Brain microvascular endothelial cell (primary cell): ENCODE measurements around the gene HSF5.

Experiments
- DNase-seq: peaks from one replicate; pipeline ENCODE4 v3.0.0-alpha.2; 2020
- H3K27ac ChIP-seq: fragments of 250-450 bp; sonication (Bioruptor Pico); 2 replicates; pipeline ENCODE4 v1.5.1; 2020; ENCODE audit warnings: mild to moderate bottlenecking, moderate library complexity
- H3K27me3 ChIP-seq: fragments of 250-450 bp; sonication (Bioruptor Pico); replicated peaks from 2 replicates; pipeline ENCODE4 v1.5.1; 2020; ENCODE audit warnings: mild to moderate bottlenecking
- H3K36me3 ChIP-seq: fragments of 250-450 bp; sonication (Bioruptor Pico); replicated peaks from 2 replicates; pipeline ENCODE4 v1.5.1; 2020; ENCODE audit warnings: mild to moderate bottlenecking
- H3K4me3 ChIP-seq: 2 replicates; pipeline ENCODE4 v1.5.1; 2011; ENCODE audit warnings: low read depth, mild to moderate bottlenecking, control low read depth, low read length, moderate library complexity
- CTCF ChIP-seq: IDR thresholded peaks from 2 replicates; pipeline ENCODE4 v1.5.1; 2011; ENCODE audit warnings: low read depth, mild to moderate bottlenecking, moderate library complexity, low read length, control low read depth, inconsistent platforms; ENCODE audit errors: missing control alignments
- in situ Hi-C: cut with HindIII; loops from 2 replicates; pipeline ENCODE4 v1.10.0; 2017; ENCODE audit warnings: low sequenced_read_pairs, low pct_ligation_motif_present

Gene HSF5

GRCh38 chr17:58498177-58498828 lies 10.1 kb upstream of the HSF5 start:
- Histone ChIP-seq H3K36me3 (peaks cover 33% of the 10 kb centered on the region), H3K4me3 (no peak overlapping the region), H3K27ac (no peak overlapping the region), H3K27me3 (no peaks in the 10 kb centered on the region)
- no peak for DNase-seq
- no peak for TF ChIP-seq CTCF
- in situ Hi-C loops: no loop called here

GRCh38 chr17:58493506-58493905 lies 5.3 kb upstream of the HSF5 start:
- in situ Hi-C loops: no loop called here
- TF ChIP-seq CTCF: no peak
- Histone ChIP-seq H3K27me3 (no peaks in the 10 kb centered on the region), H3K4me3 (no peak overlapping the region), H3K36me3 (peaks cover 50% of the 10 kb centered on the region), H3K27ac (no peak overlapping the region)
- DNase-seq: no peak

- Histone ChIP-seq H3K36me3 (peaks cover 47% of the 10 kb centered on the region), H3K27ac (no peak overlapping the region), H3K27me3 (no peaks in the 10 kb centered on the region), H3K4me3 (no peak overlapping the region)
- in situ Hi-C loops: no loop called here
- peak; percentile 24 for DNase-seq
- no peak for TF ChIP-seq CTCF
Measured at GRCh38 chr17:58492238-58493121, 4.3 kb upstream of the HSF5 start.

- Histone ChIP-seq H3K27ac (no peak overlapping the region), H3K36me3 (peaks cover 47% of the 10 kb centered on the region), H3K27me3 (no peaks in the 10 kb centered on the region), H3K4me3 (no peak overlapping the region)
- TF ChIP-seq CTCF: no peak
- DNase-seq: no peak
- in situ Hi-C loops: no loop called here
Measured at GRCh38 chr17:58491510-58492045, 3.4 kb upstream of the HSF5 start.

- in situ Hi-C loops: no loop called here
- H3K36me3 ChIP-seq: peaks cover 26% of the 10 kb centered on the region
- H3K27me3 ChIP-seq: no peaks in the 10 kb centered on the region
- H3K4me3 ChIP-seq: no peak overlapping the region
- DNase-seq: no peak
- no peak overlapping the region for H3K27ac ChIP-seq
- TF ChIP-seq CTCF: no peak
Measured at GRCh38 chr17:58488428-58488890, 251 bp upstream of the HSF5 start.
